ENCODE measurements around the gene EPRS1.

- TF ChIP-seq EGR1 (IDR thresholded peaks at IDR 0.05; ENCODE audit: low read depth in 2 of 2) = no peak
- no peak for TF ChIP-seq CTCF (IDR thresholded peaks at IDR 0.05; ENCODE audit: low read depth, low read length, missing input control)
- TF ChIP-seq MAX (IDR thresholded peaks at IDR 0.05) = no peak
- no peak for TF ChIP-seq SP1 (IDR thresholded peaks at IDR 0.05)
- TF ChIP-seq TAF1 (conservative IDR thresholded peaks at IDR 0.05) = no peak
- no peak for TF ChIP-seq GABPA (IDR thresholded peaks at IDR 0.05 in 1 of 2, conservative IDR thresholded peaks at IDR 0.05 in 1 of 2)
- no peak for TF ChIP-seq FOXA1 (IDR thresholded peaks at IDR 0.05)
- TF ChIP-seq, protein P1, sequence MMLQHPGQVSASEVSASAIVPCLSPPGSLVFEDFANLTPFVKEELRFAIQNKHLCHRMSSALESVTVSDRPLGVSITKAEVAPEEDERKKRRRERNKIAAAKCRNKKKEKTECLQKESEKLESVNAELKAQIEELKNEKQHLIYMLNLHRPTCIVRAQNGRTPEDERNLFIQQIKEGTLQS (IDR thresholded peaks at IDR 0.05) = no peak
Observed at GRCh38 chr1:220067269-220068204, 21.2 kb upstream of the EPRS1 start.

Data from liver (tissue), 3 donors.